Measurements from ENCODE around the gene SBF1.

DNA sequence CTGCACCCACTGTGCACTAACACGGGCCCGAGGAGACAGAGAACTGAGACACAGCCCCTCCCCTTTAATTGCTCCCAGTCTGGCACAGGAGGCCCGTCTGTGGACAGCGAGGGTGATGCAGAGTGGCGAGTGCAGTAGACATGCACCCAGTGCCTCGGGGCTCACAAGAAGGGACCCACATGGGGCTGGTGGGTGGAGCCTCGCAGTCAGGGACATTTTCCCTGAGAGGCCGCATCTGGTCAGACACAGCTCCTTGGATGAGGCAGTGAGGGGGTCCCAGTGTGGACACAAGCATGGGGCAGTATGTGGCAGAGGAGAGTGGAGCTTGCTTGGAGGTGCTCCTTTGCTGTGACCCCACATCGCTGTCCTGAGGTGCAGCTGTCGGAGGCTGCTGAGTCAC lies 54.8 kb downstream of the SBF1 start:
- TF ChIP-seq, protein P1, sequence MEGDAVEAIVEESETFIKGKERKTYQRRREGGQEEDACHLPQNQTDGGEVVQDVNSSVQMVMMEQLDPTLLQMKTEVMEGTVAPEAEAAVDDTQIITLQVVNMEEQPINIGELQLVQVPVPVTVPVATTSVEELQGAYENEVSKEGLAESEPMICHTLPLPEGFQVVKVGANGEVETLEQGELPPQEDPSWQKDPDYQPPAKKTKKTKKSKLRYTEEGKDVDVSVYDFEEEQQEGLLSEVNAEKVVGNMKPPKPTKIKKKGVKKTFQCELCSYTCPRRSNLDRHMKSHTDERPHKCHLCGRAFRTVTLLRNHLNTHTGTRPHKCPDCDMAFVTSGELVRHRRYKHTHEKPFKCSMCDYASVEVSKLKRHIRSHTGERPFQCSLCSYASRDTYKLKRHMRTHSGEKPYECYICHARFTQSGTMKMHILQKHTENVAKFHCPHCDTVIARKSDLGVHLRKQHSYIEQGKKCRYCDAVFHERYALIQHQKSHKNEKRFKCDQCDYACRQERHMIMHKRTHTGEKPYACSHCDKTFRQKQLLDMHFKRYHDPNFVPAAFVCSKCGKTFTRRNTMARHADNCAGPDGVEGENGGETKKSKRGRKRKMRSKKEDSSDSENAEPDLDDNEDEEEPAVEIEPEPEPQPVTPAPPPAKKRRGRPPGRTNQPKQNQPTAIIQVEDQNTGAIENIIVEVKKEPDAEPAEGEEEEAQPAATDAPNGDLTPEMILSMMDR (IDR thresholded peaks at IDR 0.05), result no peak
- no peak for TF ChIP-seq POLR2A (IDR thresholded peaks at IDR 0.05)
